Gastroesophageal sphincter (tissue), 4 donors: ENCODE data around the gene LAMA4. TPM values are rescaled to one million over a fixed set of nuclear protein-coding genes. Genes with fewer than 3 reads are reported as not detected.

Experiments used
- ATAC-seq: fragments of 150-250 bp; one replicate; pipeline ENCODE4 v1.9.1; 2016; ENCODE audit warnings: mild to moderate bottlenecking, moderate library complexity
- H3K27ac ChIP-seq, 4 donors: fragments of 200-600 bp; sonication (generic) in 3 of 4; 1 replicate in 3 of 4; 2 replicates in 1 of 4; pipeline ENCODE4 v1.5.1; 2016 to 2019
- H3K27me3 ChIP-seq: fragments of 200-600 bp; sonication (generic); one replicate; pipeline ENCODE4 v1.5.1; 2019
- H3K36me3 ChIP-seq, 2 donors: fragments of 200-600 bp; sonication (generic); one replicate each; pipeline ENCODE4 v1.5.1; 2019; ENCODE audit warnings: control low read depth in 1 of 2
- H3K4me1 ChIP-seq, 3 donors: fragments of 200-600 bp; sonication (generic); 1 replicate in 2 of 3; 2 replicates in 1 of 3; pipeline ENCODE4 v1.5.1; 2016 to 2019; ENCODE audit warnings: control low read depth in 2 of 3
- H3K4me3 ChIP-seq, 2 donors: fragments of 200-600 bp; sonication (generic); one replicate each; pipeline ENCODE4 v1.5.1; 2019; ENCODE audit warnings: mild to moderate bottlenecking in 1 of 2, moderate library complexity in 1 of 2
- H3K9me3 ChIP-seq, 3 donors: fragments of 200-600 bp; sonication (generic); one replicate each; pipeline ENCODE4 v1.5.1; 2017 to 2019; ENCODE audit warnings: control low read depth in 2 of 3
- EP300 ChIP-seq: sonication (generic); formaldehyde crosslinking; IDR thresholded peaks from one replicate; pipeline ENCODE4 v1.6.1; 2017; ENCODE audit warnings: antibody characterized with exemption, mild to moderate bottlenecking
- POLR2A ChIP-seq, 2 donors: fragments of 450-650 bp; IDR thresholded peaks; one replicate each; pipeline ENCODE4 v1.6.1; 2017; ENCODE audit warnings: antibody characterized with exemption in 2 of 2, mild to moderate bottlenecking in 2 of 2, moderate library complexity in 1 of 2
- POLR2AphosphoS5 ChIP-seq: sonication (generic); formaldehyde crosslinking; IDR thresholded peaks from one replicate; pipeline ENCODE4 v1.6.1; 2017; ENCODE audit warnings: antibody characterized with exemption
- WGBS, 2 donors: methylation state at CpG; one replicate each; pipeline ENCODE4 v1.1.5; 2018; ENCODE audit warnings: low coverage in 1 of 2; 5-methylcytosine and 5-hydroxymethylcytosine counted together
- total RNA-seq, 4 donors: library from RNA; depleted of rRNA; stranded (reverse); fragments of >200 nt; gene quantifications; one replicate each; pipeline ENCODE4 v1.1.0, GENCODE V29; 2016
- TF ChIP-seq, protein P1 (sequence below), 4 experiments: fragments of 200-600 bp in 2 of 4; fragments of 450-650 bp in 2 of 4; sonication (generic) in 1 of 4; IDR thresholded peaks; one replicate each; pipeline ENCODE4 v1.5.1; 2017 to 2019; ENCODE audit warnings: antibody characterized with exemption in 4 of 4, mild to moderate bottlenecking in 2 of 4, moderate library complexity in 2 of 4

Gene LAMA4
- total RNA-seq, 4 donors from 2014 or later = 240 to 305 (median 265) TPM

DNA sequence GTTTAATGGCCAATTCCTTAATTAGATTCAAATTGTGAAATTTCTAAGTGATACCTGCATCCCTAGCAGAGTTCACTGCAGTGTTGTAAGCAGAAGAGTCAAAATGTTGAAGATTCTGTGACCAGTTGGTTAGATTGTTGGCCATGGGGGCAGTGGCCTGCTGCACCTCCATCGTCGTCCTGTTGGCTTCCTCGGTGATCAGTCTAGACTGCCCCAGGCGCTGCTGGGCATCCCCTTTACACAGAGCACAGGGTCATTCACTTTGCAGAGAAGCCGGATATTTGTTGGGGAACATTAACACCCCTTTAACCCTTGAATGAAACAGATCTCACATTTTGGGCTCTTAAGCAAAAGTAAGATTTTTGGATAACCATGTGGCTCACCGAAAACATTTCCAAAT is 106.3 kb downstream of the LAMA4 start:
- H3K36me3 ChIP-seq = peaks cover 9 to 73% of the 10 kb centered on the region in 2 donors
- peak overlapping the region in 3 of 4 donors; percentile 55 to 74 (median 63) for H3K27ac ChIP-seq
- peaks cover 3 to 43% (median 14%) of the 10 kb centered on the region in 3 donors for H3K4me1 ChIP-seq
- H3K4me3 ChIP-seq = no peak overlapping the region
- ATAC-seq = no peak
- WGBS, 2 donors = 83 to 92% methylated on average over 2 to 5 of the region's 6 CpGs
- H3K9me3 ChIP-seq = no peaks in the 10 kb centered on the region
- TF ChIP-seq POLR2A (IDR thresholded peaks at IDR 0.05) (no peak), POLR2AphosphoS5 (no peak), EP300 (no peak)
- TF ChIP-seq, protein P1, sequence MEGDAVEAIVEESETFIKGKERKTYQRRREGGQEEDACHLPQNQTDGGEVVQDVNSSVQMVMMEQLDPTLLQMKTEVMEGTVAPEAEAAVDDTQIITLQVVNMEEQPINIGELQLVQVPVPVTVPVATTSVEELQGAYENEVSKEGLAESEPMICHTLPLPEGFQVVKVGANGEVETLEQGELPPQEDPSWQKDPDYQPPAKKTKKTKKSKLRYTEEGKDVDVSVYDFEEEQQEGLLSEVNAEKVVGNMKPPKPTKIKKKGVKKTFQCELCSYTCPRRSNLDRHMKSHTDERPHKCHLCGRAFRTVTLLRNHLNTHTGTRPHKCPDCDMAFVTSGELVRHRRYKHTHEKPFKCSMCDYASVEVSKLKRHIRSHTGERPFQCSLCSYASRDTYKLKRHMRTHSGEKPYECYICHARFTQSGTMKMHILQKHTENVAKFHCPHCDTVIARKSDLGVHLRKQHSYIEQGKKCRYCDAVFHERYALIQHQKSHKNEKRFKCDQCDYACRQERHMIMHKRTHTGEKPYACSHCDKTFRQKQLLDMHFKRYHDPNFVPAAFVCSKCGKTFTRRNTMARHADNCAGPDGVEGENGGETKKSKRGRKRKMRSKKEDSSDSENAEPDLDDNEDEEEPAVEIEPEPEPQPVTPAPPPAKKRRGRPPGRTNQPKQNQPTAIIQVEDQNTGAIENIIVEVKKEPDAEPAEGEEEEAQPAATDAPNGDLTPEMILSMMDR (IDR thresholded peaks at IDR 0.05) = no peak
- no peaks in the 10 kb centered on the region for H3K27me3 ChIP-seq

DNA sequence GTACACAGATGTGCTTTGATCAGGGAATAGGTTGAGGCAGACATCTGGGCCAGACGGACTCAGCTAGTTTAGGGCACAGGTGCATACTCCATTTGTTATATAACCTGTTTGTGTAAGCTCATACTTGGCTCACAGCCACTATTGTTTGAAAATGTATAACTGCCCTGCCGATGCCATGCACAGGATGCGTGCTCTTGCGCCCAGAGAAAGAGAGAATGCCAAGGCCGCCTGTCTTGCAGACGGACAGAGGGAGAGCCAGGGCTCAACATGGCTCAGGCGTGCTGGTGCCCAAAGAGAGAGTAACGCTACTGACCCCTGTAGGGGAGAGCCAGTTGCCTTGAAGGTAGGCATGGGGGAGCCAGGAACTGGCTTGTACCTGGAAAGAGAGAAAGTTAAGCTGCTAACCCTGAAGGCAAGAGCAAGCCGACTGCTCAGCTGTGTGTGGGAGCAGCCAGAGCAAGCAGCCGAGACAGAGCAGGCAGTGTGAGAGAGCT is 109.2 kb downstream of the LAMA4 start:
- H3K36me3 ChIP-seq = peaks cover 12 to 93% of the 10 kb centered on the region in 2 donors
- H3K27ac ChIP-seq = peak overlapping the region in 3 of 4 donors; percentile 39 to 63 (median 58)
- H3K4me3 ChIP-seq = no peak overlapping the region
- H3K9me3 ChIP-seq = no peaks in the 10 kb centered on the region
- WGBS, 2 donors = 56 to 89% methylated on average over 3 to 5 of the region's 10 CpGs
- H3K27me3 ChIP-seq = no peaks in the 10 kb centered on the region
- no peak for TF ChIP-seq EP300
- TF ChIP-seq, protein P1 (IDR thresholded peaks at IDR 0.05) = no peak
- no peak for TF ChIP-seq POLR2AphosphoS5
- no peak for TF ChIP-seq POLR2A (IDR thresholded peaks at IDR 0.05)
- H3K4me1 ChIP-seq = peaks cover 3 to 25% (median 6%) of the 10 kb centered on the region in 3 donors
- ATAC-seq = no peak

DNA sequence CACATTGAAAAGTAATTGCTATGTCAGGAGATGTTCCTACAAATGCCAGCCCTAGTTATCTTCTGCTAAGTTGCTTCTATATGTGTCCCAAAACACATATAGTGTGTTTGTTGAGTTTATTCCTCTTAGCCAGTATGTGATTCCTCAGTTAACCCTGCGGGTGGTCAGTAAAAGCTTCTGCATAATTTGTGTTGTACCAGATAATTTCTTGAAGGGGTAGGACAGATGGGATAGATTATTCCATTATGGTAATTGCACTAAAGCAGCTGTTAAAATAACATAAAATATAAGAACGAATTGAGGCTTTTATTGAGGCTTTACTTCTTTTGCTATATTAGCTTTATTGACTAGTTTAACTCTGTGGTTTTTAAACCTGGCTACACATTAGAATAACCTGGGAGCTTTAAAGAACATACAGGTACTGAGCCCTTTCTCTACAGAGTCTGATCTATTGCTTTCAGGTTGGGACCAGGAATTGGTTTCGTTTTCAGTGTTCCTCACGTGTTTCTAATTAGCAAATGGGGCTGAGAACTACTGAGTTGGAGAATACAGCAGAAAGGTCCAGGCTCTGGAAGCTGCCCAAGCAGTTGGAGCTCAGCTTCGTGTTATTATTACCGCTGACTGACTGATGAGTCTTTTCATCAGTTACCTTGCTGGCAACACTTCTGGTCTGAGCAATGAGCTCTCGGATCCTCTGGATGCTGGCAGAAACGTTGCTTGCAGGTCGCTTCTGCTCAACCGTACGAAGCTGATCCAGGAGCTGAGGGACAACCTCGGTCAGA is 110.0 kb downstream of the LAMA4 start:
- no peak for ATAC-seq
- no peaks in the 10 kb centered on the region for H3K27me3 ChIP-seq
- H3K4me1 ChIP-seq = peaks cover 0 to 18% (median 2%) of the 10 kb centered on the region in 3 donors
- peak overlapping the region; percentile 19 to 63 (median 58) for H3K27ac ChIP-seq
- TF ChIP-seq EP300 = no peak
- TF ChIP-seq POLR2A (IDR thresholded peaks at IDR 0.05) = no peak
- TF ChIP-seq POLR2AphosphoS5 = no peak
- TF ChIP-seq, protein P1 (IDR thresholded peaks at IDR 0.05) = no peak
- H3K4me3 ChIP-seq = no peak overlapping the region
- H3K9me3 ChIP-seq = no peaks in the 10 kb centered on the region
- peaks cover 12 to 97% of the 10 kb centered on the region in 2 donors for H3K36me3 ChIP-seq
- 49 to 72% methylated on average over 4 to 5 of the region's 12 CpGs for WGBS, 2 donors

DNA sequence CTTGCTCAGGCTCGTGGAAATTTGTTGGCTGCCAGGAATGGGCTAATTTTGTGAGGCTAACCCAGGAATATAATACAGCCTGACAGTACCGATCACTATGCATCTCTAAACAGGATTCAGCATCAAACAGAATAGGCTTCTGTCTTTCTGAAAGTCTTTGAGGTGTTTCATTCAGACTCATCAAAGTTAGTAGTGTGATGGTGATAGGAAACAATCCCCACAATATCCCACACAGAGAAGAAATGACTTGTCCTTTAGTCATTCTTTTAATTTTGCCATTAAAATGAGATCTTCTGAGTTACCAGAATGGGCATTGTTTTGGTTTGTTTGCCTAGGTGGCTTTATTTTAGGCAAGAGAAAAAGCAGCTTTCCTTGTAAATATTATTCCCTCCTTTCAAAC is 112.7 kb downstream of the LAMA4 start:
- H3K27ac ChIP-seq = peak overlapping the region in 1 of 4 donors; percentile 13

More for the DNA sequence above, 112.7 kb downstream of the LAMA4 start:
- no peaks in the 10 kb centered on the region for H3K9me3 ChIP-seq
- H3K4me3 ChIP-seq = no peak overlapping the region
- WGBS, 2 donors = 60 to 88% methylated on average over 1 of the region's 2 CpGs
- peaks cover 10 to 100% of the 10 kb centered on the region in 2 donors for H3K36me3 ChIP-seq
- H3K27me3 ChIP-seq = no peaks in the 10 kb centered on the region
- TF ChIP-seq EP300 (no peak), POLR2A (IDR thresholded peaks at IDR 0.05) (no peak), POLR2AphosphoS5 (no peak)
- TF ChIP-seq, protein P1 (IDR thresholded peaks at IDR 0.05) = no peak
- H3K4me1 ChIP-seq = peaks cover 0 to 16% (median 0%) of the 10 kb centered on the region in 3 donors
- ATAC-seq = no peak
